ENCODE measurements around the gene TLX3.
"Not testable (repeated sequence)": the region's sequence is repeated elsewhere in the genome, so short reads cannot be mapped to it uniquely, and the experiment has no call there.

Gene TLX3

GRCh38 chr5:171308453-171309275 is at the start of gene TLX3:
TLX3 (plus strand) TSS chr5:171309248; CDS start chr5:171309366, 118 bp downstream.
- no peak for DNase-seq

GRCh38 chr5:171261361-171261760 is 47.7 kb upstream of the TLX3 start:
- no peak for DNase-seq

GRCh38 chr5:171261904-171262303 is 47.1 kb upstream of the TLX3 start:
- DNase-seq, result no peak

- no peak for DNase-seq
Observed at GRCh38 chr5:171263181-171263580, 45.9 kb upstream of the TLX3 start.

- no peak for DNase-seq
Observed at GRCh38 chr5:171264843-171265242, 44.2 kb upstream of the TLX3 start.

- DNase-seq, result no peak
Observed at GRCh38 chr5:171268700-171269620, 40.1 kb upstream of the TLX3 start.

GRCh38 chr5:171269717-171270116 is 39.3 kb upstream of the TLX3 start:
- no peak for DNase-seq

- no peak for DNase-seq
Observed at GRCh38 chr5:171270136-171270535, 38.9 kb upstream of the TLX3 start.

- DNase-seq, result no peak
Observed at GRCh38 chr5:171271798-171272197, 37.2 kb upstream of the TLX3 start.

GRCh38 chr5:171272996-171273970 is 35.8 kb upstream of the TLX3 start:
- DNase-seq, result no peak

GRCh38 chr5:171275841-171276544 is 33.1 kb upstream of the TLX3 start:
- DNase-seq, result no peak

GRCh38 chr5:171283753-171284152 is 25.3 kb upstream of the TLX3 start:
- no peak for DNase-seq

- DNase-seq, result no peak
Observed at GRCh38 chr5:171285465-171285864, 23.6 kb upstream of the TLX3 start.

GRCh38 chr5:171288066-171288465 is 21.0 kb upstream of the TLX3 start:
- no peak for DNase-seq

GRCh38 chr5:171291371-171291770 is 17.7 kb upstream of the TLX3 start:
- no peak for DNase-seq

GRCh38 chr5:171295299-171295698 is 13.7 kb upstream of the TLX3 start:
- no peak for DNase-seq

- DNase-seq, result no peak
Observed at GRCh38 chr5:171295801-171296200, 13.2 kb upstream of the TLX3 start.

- not testable (repeated sequence) for DNase-seq
Observed at GRCh38 chr5:171297941-171298340, 11.1 kb upstream of the TLX3 start.

- DNase-seq, result no peak
Observed at GRCh38 chr5:171299228-171299627, 9.8 kb upstream of the TLX3 start.

GRCh38 chr5:171299851-171300250 is 9.2 kb upstream of the TLX3 start:
- no peak for DNase-seq

GRCh38 chr5:171300358-171300757 is 8.7 kb upstream of the TLX3 start:
- DNase-seq, result no peak

- DNase-seq, result no peak
Observed at GRCh38 chr5:171306166-171306565, 2.9 kb upstream of the TLX3 start.

All from NCI-H1105 (cell line).